Ishikawa (cell line): ENCODE measurements around the gene DLL4.

Experiments used
- EP300 ChIP-seq: IDR thresholded peaks from 2 replicates; pipeline ENCODE4 v1.6.1; 2012; ENCODE audit warnings: borderline replicate concordance
- YY1 ChIP-seq: IDR thresholded peaks from 2 replicates; pipeline ENCODE4 v1.6.1; 2012; ENCODE audit warnings: low read depth

GRCh38 chr15:40942337-40942854 is 13.3 kb downstream of the DLL4 start:
- TF ChIP-seq EP300 (no peak), YY1 (no peak)
